HG03108 (cell line): Measurements from ENCODE around the gene PRAMEF12.
"Not testable (repeated sequence)": the region's sequence is repeated elsewhere in the genome, so short reads cannot be mapped to it uniquely, and the experiment has no call there.

Experiments
- ATAC-seq: cut with Tn5 transposase; IDR thresholded peaks from one replicate; pipeline ENCODE4 v1.9.1; 2021; ENCODE audit warnings: moderate library complexity; ENCODE audit not compliant: unreplicated experiment

Gene PRAMEF12

DNA sequence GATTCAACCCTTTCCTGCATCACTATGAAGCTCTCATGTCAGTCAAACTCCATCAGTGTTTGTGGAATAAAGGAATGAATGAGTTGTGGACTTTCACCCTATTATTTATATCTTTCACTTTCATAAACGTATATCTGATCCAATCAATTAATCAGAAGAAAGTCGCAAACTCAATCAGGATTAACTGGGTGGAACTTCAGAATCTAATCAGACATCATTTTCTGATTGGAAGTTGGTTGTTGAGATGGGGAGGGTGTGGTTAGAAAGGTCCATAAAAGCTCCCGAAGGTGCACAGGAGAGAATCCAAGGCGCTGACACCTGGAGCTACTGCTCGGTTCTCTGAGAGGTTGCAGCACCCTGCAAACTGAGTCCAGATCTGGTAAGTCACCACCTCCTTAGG lies at the start of gene PRAMEF12:
Gene PRAMEF12 (plus strand): TSS at position 301 of the 400 bp plus-strand sequence. CDS start 1,130 bp downstream, outside the sequence.
- no peak for ATAC-seq

DNA sequence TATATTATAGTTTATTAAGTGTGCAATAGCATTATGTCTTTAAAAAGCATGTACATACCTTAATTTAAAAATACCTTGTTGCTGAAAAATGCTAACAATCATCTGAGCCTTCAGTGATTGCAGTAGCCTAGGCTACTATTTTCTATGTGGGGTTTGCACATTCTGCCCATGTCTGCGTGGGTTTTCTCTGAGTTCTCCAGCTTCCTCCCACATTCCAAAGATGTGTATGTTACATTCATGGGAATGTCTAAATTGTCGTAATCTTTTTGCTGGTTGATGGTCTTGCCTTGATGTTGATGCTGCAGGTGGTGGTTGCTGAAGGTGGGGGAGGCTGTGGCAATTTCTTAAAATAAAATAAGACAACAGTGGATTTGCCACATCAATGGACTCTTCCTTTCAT lies 45.1 kb upstream of the PRAMEF12 start:
- no peak for ATAC-seq

DNA sequence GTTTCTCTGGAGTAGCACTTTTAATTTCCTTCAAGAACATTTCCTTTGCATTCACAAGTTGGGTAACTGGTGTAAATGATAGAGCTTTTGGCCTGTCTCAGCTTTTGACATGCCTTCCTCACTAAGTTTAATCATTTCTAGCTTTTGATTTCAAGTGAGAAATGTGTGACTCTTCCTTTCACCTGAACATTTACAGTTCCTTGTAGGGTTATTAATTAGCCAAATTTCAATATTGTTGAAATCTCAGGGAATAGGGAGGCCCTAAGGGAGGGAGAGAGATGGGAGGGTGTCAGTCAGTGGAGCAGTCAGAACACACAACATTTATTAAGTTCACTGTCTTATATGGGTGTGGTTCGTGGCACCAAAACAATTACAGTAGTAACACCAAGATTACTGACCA lies 43.4 kb upstream of the PRAMEF12 start:
- no peak for ATAC-seq

DNA sequence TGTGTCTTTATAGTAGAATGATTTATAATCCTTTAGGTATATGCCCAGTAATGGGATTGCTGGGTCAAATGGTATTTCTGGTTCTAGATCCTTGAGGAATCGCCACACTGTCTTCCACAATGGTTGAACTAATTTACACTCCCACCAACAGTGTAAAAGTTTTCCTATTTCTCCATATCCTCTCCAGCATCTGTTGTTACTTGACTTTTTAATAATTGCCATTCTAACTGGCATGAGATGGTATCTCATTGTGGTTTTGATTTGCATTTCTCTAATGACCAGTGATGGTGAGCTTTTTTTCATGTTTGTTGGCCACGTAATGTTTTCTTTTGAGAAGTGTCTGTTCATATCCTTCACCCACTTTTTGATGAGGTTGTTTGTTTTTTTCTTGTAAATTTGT lies 42.5 kb upstream of the PRAMEF12 start:
- not testable (repeated sequence) for ATAC-seq

DNA sequence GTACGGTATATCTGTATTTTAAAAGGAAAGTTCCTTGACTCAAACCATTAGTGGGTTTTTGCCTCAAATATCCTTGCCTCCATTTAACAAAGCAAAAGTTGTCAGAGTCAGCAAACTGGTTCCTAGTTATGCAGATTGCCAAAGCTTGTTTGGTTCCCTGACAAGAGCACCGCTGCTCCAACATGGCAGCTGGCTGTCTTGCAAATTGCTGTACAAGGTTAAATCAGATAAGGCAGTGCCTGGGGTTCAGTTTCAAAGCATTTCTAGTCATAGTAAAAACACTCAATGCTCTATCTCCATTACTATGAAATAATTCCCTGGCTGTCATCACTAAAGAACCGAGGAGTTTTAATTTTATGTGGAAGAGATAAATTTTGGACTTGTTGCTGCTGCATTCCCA lies 38.9 kb upstream of the PRAMEF12 start:
- no peak for ATAC-seq

DNA sequence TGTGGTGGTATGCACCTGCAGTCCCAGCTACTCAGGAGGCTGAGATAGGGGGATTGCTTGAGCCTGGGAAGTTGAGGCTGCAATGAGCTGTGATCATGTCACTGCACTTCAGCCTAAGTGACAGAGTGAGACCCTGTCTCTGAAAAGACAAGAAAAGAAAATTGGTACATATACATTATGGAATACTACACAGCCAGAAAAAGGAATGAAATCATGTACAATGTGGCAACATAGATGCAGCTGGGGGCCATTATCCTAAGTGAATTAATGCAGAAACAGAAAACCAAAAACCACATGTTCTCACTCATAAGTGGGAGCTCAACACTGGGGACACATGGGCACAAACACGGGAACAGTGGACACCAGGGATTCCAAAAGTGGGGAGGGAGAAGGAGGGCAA lies 34.6 kb upstream of the PRAMEF12 start:
- ATAC-seq = no peak

DNA sequence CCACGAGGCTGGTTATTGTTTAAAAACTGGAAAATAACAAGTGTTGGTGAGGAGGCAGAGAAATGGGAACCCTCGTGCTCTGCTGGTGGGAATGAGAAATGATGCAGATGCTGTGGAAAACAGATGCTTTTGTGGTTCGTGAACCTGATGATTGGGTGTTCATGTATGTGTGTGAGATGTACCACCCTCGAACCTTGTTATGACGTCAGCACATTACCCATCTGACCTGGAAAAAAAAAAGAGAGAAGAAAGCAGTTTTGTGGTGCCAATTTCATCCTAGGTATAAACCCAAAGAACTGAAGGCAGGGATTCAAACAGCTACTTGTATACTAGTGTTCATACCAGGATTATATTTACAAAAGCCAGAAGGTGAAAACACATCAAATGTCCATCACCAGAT lies 33.9 kb upstream of the PRAMEF12 start:
- ATAC-seq = no peak

DNA sequence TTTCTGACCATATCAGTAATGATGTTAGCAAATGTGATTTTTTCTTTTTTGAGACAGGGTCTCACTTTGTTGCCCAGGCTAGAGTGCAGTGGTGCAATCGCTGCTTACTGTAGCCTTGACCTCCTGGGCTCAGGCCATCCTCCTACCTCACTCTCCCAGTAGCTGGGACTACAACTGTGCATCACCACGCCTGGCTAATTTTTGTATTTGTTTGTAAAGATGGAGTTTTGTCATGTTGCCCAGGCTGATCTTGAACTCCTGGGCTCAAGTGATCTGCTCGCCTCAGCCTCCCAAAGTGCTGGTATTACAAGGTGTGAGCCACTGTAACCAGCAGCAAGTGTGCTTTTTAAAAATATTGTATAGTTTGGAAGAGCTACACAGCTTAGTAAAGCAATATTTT lies 31.6 kb upstream of the PRAMEF12 start:
- ATAC-seq = no peak

DNA sequence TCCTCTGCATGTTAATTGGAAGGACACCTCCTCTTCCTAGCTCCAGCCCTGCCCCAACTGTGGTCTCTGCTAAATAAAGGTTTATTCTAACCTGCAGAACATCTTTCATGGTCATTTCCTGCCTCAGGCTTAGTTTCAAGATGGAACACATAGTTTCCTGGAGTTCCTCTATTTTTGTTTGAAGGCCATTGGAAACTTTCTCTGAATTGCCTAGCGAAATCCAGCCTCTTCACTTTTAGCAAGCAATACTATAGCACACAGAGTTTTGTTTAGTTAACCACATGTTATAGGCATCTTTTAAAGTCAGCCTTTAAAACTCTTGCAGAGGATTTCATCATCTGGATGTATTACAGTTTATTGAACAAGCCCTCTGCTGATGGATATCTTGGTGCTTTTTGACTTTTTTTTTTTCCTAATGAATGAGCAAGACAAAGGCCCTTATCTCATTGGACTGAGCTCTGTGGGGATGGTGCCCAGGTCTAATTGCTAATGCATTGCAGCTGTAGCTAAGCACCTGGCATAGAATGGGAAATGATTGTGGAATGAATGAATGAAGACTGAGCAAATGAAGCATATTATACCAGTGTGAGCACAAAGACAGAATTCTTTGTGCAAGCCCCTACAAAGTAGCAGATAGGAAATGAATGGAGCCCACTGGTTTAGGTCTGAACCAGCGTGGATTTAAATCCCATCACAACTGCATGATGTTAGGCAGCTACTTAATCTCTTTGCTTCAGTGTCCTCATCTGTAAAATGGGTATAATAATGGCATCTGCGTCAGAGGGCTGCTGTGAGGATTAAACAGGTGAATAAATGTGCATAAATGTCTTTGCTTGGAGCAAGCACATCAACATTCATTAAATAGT lies 28.2 kb upstream of the PRAMEF12 start:
- no peak for ATAC-seq

DNA sequence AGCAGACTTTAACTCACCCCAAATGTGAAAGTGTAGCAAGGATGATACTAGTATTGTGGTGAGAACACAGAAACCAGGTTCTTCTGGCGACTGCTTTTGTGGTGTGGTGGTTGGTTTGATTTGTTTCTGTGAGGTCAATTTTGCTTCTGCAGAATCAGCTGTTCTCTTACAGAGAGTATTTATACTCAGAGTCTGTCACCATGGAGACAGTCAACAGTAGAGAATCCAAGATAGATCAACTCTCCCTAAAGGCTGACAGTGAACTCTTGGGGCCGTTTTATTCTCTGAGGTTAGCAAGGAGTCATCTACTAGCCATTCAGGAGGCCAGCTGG lies 27.6 kb upstream of the PRAMEF12 start, which contains the start of gene CFAP107:
Gene CFAP107 (plus strand): TSS at position 209 of the 332 bp plus-strand sequence. CDS start 231 bp downstream, outside the sequence.
- ATAC-seq = no peak

DNA sequence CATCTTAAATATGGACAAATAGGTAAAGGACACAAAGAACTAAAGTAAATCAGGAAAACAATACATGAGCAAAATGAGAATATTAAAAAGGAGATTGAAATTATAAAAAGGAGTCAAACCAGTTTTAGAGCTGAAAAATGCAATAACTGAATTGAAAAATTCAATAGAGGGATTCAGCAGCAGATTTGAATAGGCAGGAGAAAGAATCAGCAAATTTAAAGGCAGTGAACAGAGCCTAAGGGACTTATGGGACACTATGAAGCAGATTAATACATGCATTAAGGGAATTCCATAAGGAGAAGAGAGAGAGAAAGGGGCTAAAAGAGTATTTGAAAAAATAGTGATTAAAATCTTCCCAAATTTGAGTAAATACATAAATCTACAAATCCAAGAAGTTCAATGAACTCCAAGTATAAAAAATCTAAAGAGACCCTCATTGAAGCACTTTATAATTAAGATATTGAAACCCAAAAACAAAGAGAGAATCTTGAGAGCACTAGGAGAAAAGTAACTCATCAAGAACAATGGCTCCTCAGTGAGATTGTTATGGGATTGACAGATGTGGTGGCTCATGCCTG lies 24.7 kb upstream of the PRAMEF12 start:
- ATAC-seq = no peak

DNA sequence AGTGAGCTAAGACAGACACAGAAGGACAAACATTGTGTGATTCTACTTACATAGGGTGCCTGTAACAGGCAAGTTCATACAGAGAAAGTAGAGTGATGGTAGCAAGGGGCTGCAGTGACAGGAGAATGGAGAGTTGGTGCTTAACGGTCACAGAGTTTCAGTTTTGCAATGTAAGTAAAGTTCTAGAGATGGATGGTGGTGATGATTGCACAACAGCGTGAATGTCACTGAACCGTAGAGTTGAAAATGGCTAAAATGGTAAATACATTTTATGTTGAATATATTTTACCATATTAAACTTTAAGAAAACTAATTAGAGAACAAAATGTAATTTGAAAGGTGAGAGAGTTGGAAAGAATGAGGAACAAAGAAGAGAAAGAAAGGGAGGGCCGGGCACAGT lies 18.8 kb upstream of the PRAMEF12 start:
- no peak for ATAC-seq

DNA sequence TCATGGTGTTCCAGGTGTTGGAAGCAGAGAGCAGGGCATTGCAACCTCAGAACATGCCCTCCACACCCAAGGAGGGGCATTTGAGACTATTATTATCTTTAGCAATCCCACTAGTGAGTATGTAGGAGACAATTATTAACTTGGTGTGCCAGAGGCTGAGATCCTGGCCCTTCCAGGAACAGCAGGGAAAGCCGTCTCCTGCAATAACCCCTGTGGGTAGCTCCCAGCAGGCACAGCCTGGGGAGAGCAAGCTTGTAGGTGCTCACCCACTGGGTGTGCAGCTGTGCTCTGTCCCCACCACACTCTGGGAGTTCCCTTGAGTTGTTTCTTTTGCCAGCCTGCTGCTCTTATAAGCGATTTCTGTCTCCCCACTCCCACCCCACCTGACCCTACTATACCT lies 17.3 kb upstream of the PRAMEF12 start:
- no peak for ATAC-seq

DNA sequence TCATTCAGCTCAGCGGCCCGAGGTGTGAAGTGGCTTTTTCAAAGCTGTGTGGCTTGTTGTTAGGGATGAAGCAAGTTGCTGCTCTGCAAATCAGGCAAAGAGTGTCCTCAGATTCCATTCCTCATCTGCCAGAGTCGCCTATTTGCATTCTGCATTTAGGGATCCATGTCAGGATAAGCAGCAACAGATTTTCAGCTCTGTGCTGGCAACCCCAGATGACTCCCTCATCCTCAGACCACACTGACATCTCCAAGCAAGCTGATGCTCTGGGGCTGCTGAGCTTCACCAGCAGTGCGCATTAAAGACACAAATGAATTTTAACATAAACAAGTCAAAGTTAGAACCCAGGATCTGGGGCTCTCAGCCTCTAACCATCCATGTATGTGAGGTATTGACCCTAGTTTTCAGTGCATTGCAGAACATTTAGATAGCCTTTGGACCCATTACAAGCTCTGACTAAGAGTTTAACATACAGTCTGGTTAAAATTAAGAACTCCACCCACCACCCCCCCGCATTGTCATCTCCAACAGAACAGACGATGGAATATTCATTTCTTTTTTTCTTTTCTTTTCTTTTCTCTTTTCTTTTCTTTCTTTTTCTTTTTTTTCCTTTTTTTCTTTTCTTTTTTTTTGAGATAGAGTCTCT lies 16.6 kb upstream of the PRAMEF12 start:
- no peak for ATAC-seq

DNA sequence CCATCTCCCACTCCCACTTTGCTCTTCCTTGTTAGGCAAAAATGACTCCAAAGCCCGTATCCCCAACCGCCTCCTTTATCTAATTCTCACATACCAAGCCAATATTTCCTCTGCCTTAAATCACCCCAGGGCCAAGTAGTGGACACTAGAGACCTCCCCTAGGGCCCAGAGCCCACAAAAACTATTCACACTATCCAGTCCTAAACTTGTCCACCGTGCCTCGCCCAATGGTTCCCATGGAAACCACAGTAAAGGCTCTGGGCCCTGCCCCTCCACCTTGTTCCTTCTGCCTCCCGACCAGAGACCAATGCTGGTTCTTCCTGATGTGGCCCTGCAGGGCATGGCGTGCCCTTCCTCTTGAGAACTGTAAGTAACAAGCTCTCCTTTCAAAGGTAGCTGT lies 15.7 kb upstream of the PRAMEF12 start:
- ATAC-seq = no peak

DNA sequence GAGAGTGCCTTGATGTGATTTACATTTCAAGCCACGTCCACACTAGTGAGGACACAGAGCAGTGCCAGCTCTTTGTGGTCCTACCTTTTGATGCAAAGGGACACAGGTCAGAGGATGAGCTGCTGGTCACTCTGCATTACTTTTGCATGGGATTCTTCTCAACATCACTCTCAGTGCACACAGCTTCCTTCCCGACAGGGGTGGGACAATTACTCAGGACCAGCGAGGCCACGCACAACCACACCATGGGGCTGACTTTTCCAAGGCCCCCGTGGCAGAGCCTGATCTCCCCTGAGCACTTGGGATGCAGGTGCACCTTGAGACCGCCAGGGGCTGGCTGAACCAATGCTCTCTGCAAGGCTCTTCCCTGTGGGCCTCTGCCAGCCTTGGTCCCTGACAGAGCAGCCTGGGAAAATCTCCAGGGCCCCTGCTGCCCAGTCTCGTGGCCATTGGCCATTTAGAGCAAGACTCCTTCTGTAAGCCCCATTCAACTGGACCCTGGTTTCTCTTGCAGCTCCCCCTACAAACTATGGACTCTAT lies 13.2 kb upstream of the PRAMEF12 start:
- no peak for ATAC-seq

DNA sequence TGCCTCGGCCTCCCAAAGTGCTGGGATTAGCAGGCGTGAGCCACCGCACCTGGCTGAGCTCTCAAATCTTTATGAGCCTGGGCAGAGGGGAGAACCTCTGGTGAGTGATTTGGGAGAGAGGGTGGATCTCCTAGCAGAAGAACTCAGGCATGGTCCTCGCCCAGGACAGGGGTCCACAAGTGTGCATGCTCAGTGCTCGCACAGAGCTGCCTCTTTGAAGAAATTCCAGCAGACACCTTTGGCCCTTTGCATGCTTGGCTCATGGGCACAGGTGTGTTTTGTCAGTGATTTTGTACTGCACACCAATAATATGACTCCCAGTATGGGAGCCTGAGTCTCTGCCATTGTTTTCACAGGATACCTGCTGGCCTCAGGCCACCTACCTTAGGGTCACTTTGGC lies 11.8 kb upstream of the PRAMEF12 start:
- no peak for ATAC-seq

DNA sequence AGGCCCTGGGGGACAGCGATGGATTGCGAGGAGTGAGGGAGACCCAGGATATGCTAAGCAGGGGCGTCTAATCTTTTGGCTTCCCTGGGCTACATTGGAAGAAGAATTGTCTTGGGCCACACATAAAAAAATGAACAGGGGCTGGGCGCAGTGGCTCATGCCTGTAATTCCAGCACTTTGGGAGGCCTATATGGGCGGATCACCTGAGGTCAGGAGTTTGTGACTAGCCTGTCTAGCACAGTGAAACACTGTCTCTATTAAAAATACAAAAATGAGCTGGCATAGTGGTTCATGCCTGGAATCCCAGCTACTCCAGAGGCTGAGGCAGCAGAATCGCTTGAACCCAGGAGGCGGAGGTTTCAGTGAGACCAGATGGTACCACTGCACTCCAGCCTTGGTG lies 10.8 kb upstream of the PRAMEF12 start:
- no peak for ATAC-seq

DNA sequence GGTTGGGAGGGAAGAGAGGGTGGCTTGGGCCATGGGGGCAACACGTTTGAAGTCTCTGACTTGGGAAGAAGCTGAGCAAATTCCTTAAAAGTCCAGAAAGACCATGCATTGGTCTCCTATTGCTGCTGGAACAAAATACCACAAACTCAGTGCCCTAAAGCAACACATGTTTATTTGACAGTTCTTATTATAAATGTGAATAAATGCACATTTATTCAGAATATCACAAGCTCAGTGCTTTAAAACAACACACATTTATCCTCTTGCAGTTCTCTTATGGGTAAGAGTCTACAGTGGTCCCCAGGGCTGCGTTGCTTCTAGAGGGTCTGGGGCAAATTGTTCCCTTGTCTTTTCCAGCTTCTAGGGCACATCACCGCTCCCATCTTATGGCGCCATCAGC lies 10.1 kb upstream of the PRAMEF12 start:
- no peak for ATAC-seq

DNA sequence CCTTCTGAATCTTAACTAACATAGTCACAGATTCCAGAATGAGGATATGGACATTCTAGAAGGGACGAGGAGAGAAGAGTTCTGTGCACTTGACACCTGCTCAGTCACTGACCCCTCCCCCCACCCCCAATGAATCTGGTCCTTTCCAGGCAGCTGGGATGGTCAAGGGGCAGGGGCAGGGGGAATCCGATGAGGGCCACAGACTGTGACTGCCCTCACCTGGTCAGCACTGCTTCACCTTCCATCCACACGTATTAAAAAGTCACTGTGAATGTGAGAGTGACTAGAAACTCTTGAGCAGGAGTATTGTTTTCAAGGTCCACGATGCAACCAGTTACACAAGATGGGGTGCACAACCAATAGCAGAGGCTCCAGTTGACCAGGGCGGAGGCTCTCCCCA lies 9.5 kb upstream of the PRAMEF12 start:
- no peak for ATAC-seq

DNA sequence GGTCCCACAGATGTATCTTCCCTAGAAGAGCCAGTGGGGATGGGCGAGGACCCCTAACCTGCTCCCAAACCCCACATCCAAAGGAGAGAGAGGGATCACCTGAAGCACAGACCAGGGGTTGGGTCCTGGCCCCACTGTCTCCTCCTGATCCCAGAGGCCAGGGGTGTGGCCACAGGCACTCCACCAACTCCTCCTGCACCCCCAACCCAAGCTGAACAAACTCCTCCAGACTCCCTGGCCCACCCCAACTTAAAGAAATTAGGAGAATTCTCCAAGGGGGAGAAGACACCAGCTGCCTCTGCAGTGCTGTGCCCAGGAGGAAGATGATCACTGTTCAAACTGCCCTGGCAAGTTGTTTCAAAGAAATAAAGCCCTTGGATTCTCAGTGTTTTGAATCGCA lies 4.5 kb upstream of the PRAMEF12 start:
- ATAC-seq = no peak

DNA sequence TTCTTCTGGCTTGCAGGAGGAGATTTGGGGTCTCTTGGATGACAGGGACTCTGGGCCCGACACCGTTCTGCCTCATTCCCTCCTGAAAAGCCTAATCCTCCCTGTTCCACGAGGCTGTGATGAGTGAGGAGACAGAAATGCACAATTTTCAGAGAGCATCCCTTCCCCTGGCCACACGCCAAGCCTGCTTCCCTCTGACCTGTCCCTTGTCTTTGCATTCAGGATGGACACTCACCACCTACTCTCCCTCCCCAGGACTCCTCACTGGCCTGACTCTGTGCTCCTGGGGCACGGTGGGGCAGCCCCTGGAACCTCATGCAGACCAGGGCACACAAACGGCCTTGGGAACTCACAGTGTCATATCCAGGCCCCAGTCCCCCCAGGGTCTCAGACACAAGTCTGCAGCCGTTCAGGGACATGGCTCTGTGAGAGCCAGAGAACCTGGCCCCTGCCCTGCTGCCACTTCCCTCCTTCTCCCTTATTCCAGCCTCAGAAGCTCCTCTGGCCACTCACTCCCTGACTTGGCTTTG lies 3.5 kb upstream of the PRAMEF12 start:
- ATAC-seq = no peak
